Jurkat, Clone E6-1 (cell line): ENCODE data around the gene PRKCE.

Experiments used
- DNase-seq: peaks from one replicate; pipeline ENCODE4 v3.0.0-alpha.2; 2011; ENCODE audit warnings: low read depth, low spot score
- H3K4me3 ChIP-seq: 2 replicates; pipeline ENCODE4 v1.5.1; 2011; ENCODE audit warnings: mild to moderate bottlenecking, low read length, control low read depth, moderate library complexity

Gene PRKCE

GRCh38 chr2:45923701-45924100, 272.2 kb downstream of the PRKCE start:
- no peak for DNase-seq
- H3K4me3 ChIP-seq = no peak overlapping the region

- no peak for DNase-seq
Observed at GRCh38 chr2:45925026-45925425, 273.6 kb downstream of the PRKCE start.

GRCh38 chr2:45925636-45926366, 274.3 kb downstream of the PRKCE start:
- H3K4me3 ChIP-seq = no peak overlapping the region
- no peak for DNase-seq

More at GRCh38 chr2:45925026-45925425, 273.6 kb downstream of the PRKCE start:
- no peak overlapping the region for H3K4me3 ChIP-seq

- H3K4me3 ChIP-seq = no peak overlapping the region
- no peak for DNase-seq
Observed at GRCh38 chr2:45928946-45929345, 277.5 kb downstream of the PRKCE start.

GRCh38 chr2:45929674-45930395, 278.4 kb downstream of the PRKCE start:
- DNase-seq = no peak
- no peak overlapping the region for H3K4me3 ChIP-seq

- H3K4me3 ChIP-seq = no peak overlapping the region
- no peak for DNase-seq
Observed at GRCh38 chr2:45930396-45930792, 278.9 kb downstream of the PRKCE start.

- no peak for DNase-seq
- no peak overlapping the region for H3K4me3 ChIP-seq
Observed at GRCh38 chr2:45932278-45932975, 281.0 kb downstream of the PRKCE start.

GRCh38 chr2:45935791-45936622, 284.5 kb downstream of the PRKCE start:
- no peak overlapping the region for H3K4me3 ChIP-seq
- peak; percentile 15 for DNase-seq

- DNase-seq = no peak
- no peak overlapping the region for H3K4me3 ChIP-seq
Observed at GRCh38 chr2:45936623-45936979, 285.1 kb downstream of the PRKCE start.

- no peak overlapping the region for H3K4me3 ChIP-seq
- no peak for DNase-seq
Observed at GRCh38 chr2:45937990-45938389, 286.5 kb downstream of the PRKCE start.

- no peak overlapping the region for H3K4me3 ChIP-seq
- no peak for DNase-seq
Observed at GRCh38 chr2:45938649-45939511, 287.4 kb downstream of the PRKCE start.

- DNase-seq = no peak
- no peak overlapping the region for H3K4me3 ChIP-seq
Observed at GRCh38 chr2:45941531-45942236, 290.2 kb downstream of the PRKCE start.

- no peak for DNase-seq
- H3K4me3 ChIP-seq = no peak overlapping the region
Observed at GRCh38 chr2:45942237-45942738, 290.8 kb downstream of the PRKCE start.

- no peak overlapping the region for H3K4me3 ChIP-seq
- DNase-seq = no peak
Observed at GRCh38 chr2:45943219-45944044, 292.0 kb downstream of the PRKCE start.

- no peak for DNase-seq
- no peak overlapping the region for H3K4me3 ChIP-seq
Observed at GRCh38 chr2:45944074-45944473, 292.6 kb downstream of the PRKCE start.

- H3K4me3 ChIP-seq = no peak overlapping the region
- no peak for DNase-seq
Observed at GRCh38 chr2:45945302-45945717, 293.8 kb downstream of the PRKCE start.

- no peak for DNase-seq
- no peak overlapping the region for H3K4me3 ChIP-seq
Observed at GRCh38 chr2:45946023-45946422, 294.5 kb downstream of the PRKCE start.
